HG02642 (cell line): ENCODE results near the gene PRIMPOL.
"Not testable (repeated sequence)": the region's sequence is repeated elsewhere in the genome, so short reads cannot be mapped to it uniquely, and the experiment has no call there.

ENCODE experiments used
- ATAC-seq: cut with Tn5 transposase; IDR thresholded peaks from one replicate; pipeline ENCODE4 v1.9.1; 2021; ENCODE audit warnings: mild to moderate bottlenecking; ENCODE audit not compliant: unreplicated experiment, poor library complexity

Gene PRIMPOL

GRCh38 chr4:184699941-184700340, 50.4 kb downstream of the PRIMPOL start:
- ATAC-seq: no peak

- no peak for ATAC-seq
Measured at GRCh38 chr4:184702114-184702513, 52.6 kb downstream of the PRIMPOL start.

GRCh38 chr4:184705692-184706091, 56.2 kb downstream of the PRIMPOL start:
- no peak for ATAC-seq

- ATAC-seq: no peak
Measured at GRCh38 chr4:184706453-184706852, 56.9 kb downstream of the PRIMPOL start.

- ATAC-seq: no peak
Measured at GRCh38 chr4:184712322-184712721, 62.8 kb downstream of the PRIMPOL start.

- no peak for ATAC-seq
Measured at GRCh38 chr4:184713887-184714286, 64.3 kb downstream of the PRIMPOL start.

- no peak for ATAC-seq
Measured at GRCh38 chr4:184715526-184715925, 66.0 kb downstream of the PRIMPOL start.

GRCh38 chr4:184719407-184719806, 69.9 kb downstream of the PRIMPOL start:
- no peak for ATAC-seq

- no peak for ATAC-seq
Measured at GRCh38 chr4:184721254-184721653, 71.7 kb downstream of the PRIMPOL start.

- no peak for ATAC-seq
Measured at GRCh38 chr4:184722798-184723197, 73.3 kb downstream of the PRIMPOL start.

GRCh38 chr4:184727430-184727829, 77.9 kb downstream of the PRIMPOL start:
- no peak for ATAC-seq

- no peak for ATAC-seq
Measured at GRCh38 chr4:184728858-184729257, 79.3 kb downstream of the PRIMPOL start.

GRCh38 chr4:184729946-184730345, 80.4 kb downstream of the PRIMPOL start:
- ATAC-seq: no peak

GRCh38 chr4:184731056-184731455, 81.5 kb downstream of the PRIMPOL start:
- ATAC-seq: no peak

GRCh38 chr4:184732126-184732525, 82.6 kb downstream of the PRIMPOL start:
- ATAC-seq: no peak

- peak; percentile 93 for ATAC-seq
Measured at GRCh38 chr4:184733654-184734524, 84.4 kb downstream of the PRIMPOL start, which contains the start of gene CENPU. Gene CENPU, minus strand, starts transcription at chr4:184734096. Its CDS starts 34 bp downstream, at chr4:184734062.

- no peak for ATAC-seq
Measured at GRCh38 chr4:184734758-184735157, 85.2 kb downstream of the PRIMPOL start.

GRCh38 chr4:184739575-184739974, 90.0 kb downstream of the PRIMPOL start:
- ATAC-seq: not testable (repeated sequence)

- ATAC-seq: no peak
Measured at GRCh38 chr4:184740980-184741391, 91.4 kb downstream of the PRIMPOL start.

GRCh38 chr4:184741651-184742050, 92.1 kb downstream of the PRIMPOL start:
- not testable (repeated sequence) for ATAC-seq

- ATAC-seq: no peak
Measured at GRCh38 chr4:184743650-184744049, 94.1 kb downstream of the PRIMPOL start.

- no peak for ATAC-seq
Measured at GRCh38 chr4:184744236-184744635, 94.7 kb downstream of the PRIMPOL start.
